Progenitor cell of endocrine pancreas (in vitro differentiated cells): Measurements from ENCODE around the gene AQP2. TPM values are rescaled to one million over a fixed set of nuclear protein-coding genes. Genes with fewer than 3 reads are reported as not detected.
A peak's percentile ranks its signal among the peaks of the same experiment; 100 is the strongest.

ENCODE experiments used
- DNase-seq: peaks from one replicate; pipeline ENCODE4 v3.0.0; 2021; ENCODE audit warnings: low spot score; ENCODE audit not compliant: unreplicated experiment
- H3K27ac Mint-ChIP-seq: 2 replicates; pipeline ENCODE4 v1.8.0; 2021; ENCODE audit warnings: mild to moderate bottlenecking, moderate library complexity, mixed read lengths
- H3K27me3 Mint-ChIP-seq: 2 replicates; pipeline ENCODE4 v1.8.0; 2021; ENCODE audit warnings: mixed read lengths
- H3K36me3 Mint-ChIP-seq: 2 replicates; pipeline ENCODE4 v1.8.0; 2022; ENCODE audit warnings: mixed read lengths; ENCODE audit not compliant: insufficient read depth
- H3K4me1 Mint-ChIP-seq: 2 replicates; pipeline ENCODE4 v1.8.0; 2021; ENCODE audit warnings: low read depth, mixed read lengths
- H3K4me3 Mint-ChIP-seq: 2 replicates; pipeline ENCODE4 v1.8.0; 2021; ENCODE audit warnings: low read depth, mild to moderate bottlenecking, moderate library complexity, mixed read lengths
- H3K9me3 Mint-ChIP-seq: 2 replicates; pipeline ENCODE4 v1.8.0; 2021; ENCODE audit warnings: low read depth, mixed read lengths
- CTCF ChIP-seq: fragments of 200-600 bp; sonication (generic); IDR thresholded peaks from one replicate; pipeline ENCODE4 v1.5.0; 2021; ENCODE audit warnings: antibody characterized with exemption, mild to moderate bottlenecking; ENCODE audit not compliant: unreplicated experiment
- total RNA-seq: library from RNA; stranded (reverse); gene quantifications from 2 replicates; pipeline ENCODE4 v1.2.1, GENCODE V29; 2021

The AQP2 gene
- total RNA-seq, 1 donor from 2014 or later: 1.0 TPM

DNA sequence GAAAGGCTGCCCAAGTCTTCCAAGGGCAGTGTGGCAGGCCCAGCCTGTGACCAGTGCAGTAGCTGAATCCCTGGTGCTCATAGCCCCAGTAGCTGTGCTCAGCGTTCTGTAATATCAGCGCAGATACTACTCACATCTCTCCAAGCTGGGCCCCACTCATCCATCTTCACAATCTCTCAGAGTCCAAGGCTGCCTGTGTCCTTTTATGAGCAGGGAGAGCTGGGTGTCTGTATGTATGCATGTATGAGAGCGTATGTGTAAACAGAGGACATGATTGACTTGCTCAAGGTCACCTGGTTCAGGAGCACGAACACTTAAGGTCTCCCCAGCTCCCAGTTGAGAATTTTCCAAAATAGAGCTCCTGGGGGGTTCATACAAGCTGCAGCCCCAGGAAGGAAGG lies 27.6 kb downstream of the AQP2 start:
- Mint-ChIP-seq H3K4me3 (no peak overlapping the region), H3K9me3 (no peaks in the 10 kb centered on the region), H3K36me3 (no peaks in the 10 kb centered on the region), H3K27me3 (peaks cover 15% of the 10 kb centered on the region), H3K4me1 (peaks cover 28% of the 10 kb centered on the region), H3K27ac (no peak overlapping the region)
- TF ChIP-seq CTCF: no peak
- DNase-seq: no peak

DNA sequence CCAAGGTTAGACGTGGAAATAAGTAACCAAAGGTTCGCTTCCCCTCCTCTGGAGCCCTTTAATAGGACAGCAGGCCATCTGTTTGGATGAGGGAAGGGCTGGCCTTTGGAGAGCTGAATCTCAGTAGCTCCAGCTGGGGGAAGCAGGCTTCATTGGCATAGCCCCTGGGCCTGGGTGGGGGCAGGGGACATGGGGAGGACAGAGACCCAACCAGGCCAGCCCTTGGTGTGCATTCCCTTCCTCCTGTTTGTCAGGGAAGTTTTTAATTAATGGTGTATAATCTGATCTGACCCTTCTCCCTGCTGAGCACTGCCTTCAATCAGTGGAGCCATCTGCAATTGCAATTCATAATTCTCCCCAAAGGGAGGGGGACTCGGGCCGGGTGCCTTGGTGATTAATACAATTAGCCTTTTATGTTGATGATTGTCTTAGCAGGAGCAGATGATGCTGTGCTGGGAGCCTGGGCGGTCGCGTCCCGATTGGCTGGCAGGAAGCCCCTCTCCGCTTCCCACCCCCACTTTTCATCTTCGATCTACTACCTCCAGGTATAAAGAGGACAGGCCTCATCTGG lies 28.6 kb downstream of the AQP2 start:
- H3K9me3 Mint-ChIP-seq: no peaks in the 10 kb centered on the region
- no peaks in the 10 kb centered on the region for H3K36me3 Mint-ChIP-seq
- peaks cover 28% of the 10 kb centered on the region for H3K4me1 Mint-ChIP-seq
- no peak for TF ChIP-seq CTCF
- no peak for DNase-seq
- no peak overlapping the region for H3K27ac Mint-ChIP-seq
- H3K27me3 Mint-ChIP-seq: peaks cover 7% of the 10 kb centered on the region
- H3K4me3 Mint-ChIP-seq: no peak overlapping the region

DNA sequence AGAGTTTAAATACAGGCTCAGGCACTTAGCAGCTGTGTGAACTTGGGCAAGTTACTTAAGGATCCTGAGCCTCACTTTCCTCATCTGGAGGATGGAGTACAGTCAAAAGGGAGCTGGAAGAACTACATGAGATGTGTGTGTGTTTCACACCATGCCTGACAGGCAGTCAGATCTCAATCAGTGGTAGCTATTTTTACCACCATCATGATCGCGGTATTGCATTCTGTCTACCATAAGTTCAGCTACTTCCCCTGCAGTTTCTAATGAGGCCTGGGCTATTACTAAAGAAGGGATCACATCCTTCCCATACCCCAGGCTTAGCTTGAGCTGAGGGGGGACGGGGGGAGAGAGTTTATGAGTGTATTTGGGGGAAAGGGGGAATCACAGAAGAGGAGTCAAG lies 29.3 kb downstream of the AQP2 start:
- no peaks in the 10 kb centered on the region for H3K36me3 Mint-ChIP-seq
- TF ChIP-seq CTCF: no peak
- H3K4me1 Mint-ChIP-seq: peaks cover 28% of the 10 kb centered on the region
- H3K9me3 Mint-ChIP-seq: no peaks in the 10 kb centered on the region
- no peak overlapping the region for H3K4me3 Mint-ChIP-seq
- DNase-seq: no peak
- H3K27ac Mint-ChIP-seq: no peak overlapping the region
- H3K27me3 Mint-ChIP-seq: peaks cover 11% of the 10 kb centered on the region

DNA sequence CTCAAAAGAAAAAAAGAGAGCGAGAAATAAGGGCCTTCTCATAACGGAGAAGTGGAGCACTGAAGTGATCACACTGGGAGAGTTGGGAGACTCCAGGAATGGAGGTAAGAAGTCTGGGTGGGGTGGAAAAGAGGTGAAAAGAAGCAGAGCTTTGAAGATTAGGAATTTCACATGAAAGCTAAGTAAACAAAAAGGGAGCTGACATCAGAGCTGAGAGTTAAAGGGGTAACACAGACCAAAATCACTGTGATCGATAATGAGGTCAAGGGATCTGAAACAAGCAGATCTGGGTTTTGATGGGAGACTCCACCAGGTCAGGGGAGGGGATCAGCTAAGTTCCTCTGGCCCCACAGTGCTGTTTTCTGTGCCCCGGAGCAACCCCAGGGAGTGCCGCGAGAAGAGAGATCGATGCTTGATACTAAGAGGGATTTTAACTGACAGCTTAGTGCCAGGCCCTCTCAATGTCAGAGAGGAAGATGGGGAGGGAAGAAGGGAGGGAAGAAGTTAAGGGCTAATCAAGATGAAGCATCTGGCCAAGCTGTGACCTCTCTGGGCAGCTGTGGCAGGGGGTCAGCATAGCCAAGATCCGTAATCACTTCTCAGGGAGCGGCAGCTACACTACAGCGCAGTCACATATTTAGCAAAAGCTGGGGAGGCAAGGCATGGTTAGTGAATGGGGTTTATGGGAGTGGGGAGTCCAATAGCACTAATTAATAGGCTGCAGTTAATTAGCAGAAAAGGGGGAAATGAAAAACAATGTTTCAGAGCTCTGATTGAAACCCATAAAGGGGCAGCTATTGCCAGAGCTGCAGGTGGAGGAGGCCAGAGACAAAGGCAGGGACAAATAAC lies 30.2 kb downstream of the AQP2 start:
- TF ChIP-seq CTCF: no peak
- peaks cover 8% of the 10 kb centered on the region for H3K27me3 Mint-ChIP-seq
- no peak for DNase-seq
- H3K4me1 Mint-ChIP-seq: peaks cover 28% of the 10 kb centered on the region
- no peaks in the 10 kb centered on the region for H3K9me3 Mint-ChIP-seq
- peak overlapping the region; percentile 51 for H3K27ac Mint-ChIP-seq
- no peaks in the 10 kb centered on the region for H3K36me3 Mint-ChIP-seq
- no peak overlapping the region for H3K4me3 Mint-ChIP-seq

- Mint-ChIP-seq H3K36me3 (peaks cover 1% of the 10 kb centered on the region), H3K4me1 (peaks cover 28% of the 10 kb centered on the region), H3K27ac (peak overlapping the region; percentile 59), H3K4me3 (no peak overlapping the region), H3K9me3 (no peaks in the 10 kb centered on the region), H3K27me3 (peaks cover 5% of the 10 kb centered on the region)
- no peak for DNase-seq
- no peak for TF ChIP-seq CTCF
These were observed 31.9 kb downstream of the AQP2 start for GRCh38 chr12:49982246-49983087.
